Right lobe of liver (tissue), 4 donors: Measurements from ENCODE around the gene CLCA2.

Experiments used
- POLR2A ChIP-seq: fragments of 450-650 bp; IDR thresholded peaks from one replicate; pipeline ENCODE4 v1.6.1; 2017; ENCODE audit warnings: antibody characterized with exemption, mild to moderate bottlenecking
- TF ChIP-seq, protein P1 (sequence below), 4 donors: fragments of 200-600 bp in 3 of 4; fragments of 450-650 bp in 1 of 4; IDR thresholded peaks; one replicate each; pipeline versions ENCODE4 v1.5.1 to v1.8.0; 2016 to 2022; ENCODE audit warnings: antibody characterized with exemption in 4 of 4, mild to moderate bottlenecking in 2 of 4
- donor health status: DM: no; HTN: no; CAD: no.
- donor health status: DM: no; HTN: no; CAD: no.
- donor health status: DM: no; HTN: yes; CAD: no.

DNA sequence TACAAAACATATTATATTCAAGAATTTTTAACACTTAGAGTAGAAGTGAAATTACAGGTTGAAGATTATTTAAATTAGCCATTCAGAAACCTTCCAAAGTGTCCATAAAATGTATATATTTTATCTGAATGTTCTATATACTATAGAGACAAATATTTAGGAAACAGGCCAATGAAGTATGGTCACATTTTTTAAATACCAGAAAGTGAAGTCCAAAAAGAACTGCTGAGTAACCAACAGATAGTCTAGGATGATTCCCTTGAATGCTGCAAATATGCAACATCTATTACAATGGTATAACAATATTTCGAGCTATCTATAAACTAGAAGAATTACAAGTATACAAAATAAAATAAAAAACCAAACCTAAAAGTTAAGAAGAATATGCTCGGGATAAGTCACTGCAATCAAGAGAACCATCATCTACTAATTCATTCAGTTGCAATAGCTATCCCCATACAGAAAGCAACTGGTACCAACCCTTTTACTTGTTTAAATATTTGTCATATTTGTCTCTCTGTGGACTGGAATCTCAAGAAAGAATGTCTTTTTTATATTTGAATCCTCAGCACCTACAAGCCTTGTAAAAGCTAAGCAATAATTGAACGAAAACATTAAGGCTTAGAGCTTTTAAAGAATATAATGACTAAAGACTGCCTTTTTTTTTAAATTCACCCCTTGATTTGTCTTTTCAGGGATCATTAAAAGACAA lies 35.9 kb upstream of the CLCA2 start:
- TF ChIP-seq, protein P1, sequence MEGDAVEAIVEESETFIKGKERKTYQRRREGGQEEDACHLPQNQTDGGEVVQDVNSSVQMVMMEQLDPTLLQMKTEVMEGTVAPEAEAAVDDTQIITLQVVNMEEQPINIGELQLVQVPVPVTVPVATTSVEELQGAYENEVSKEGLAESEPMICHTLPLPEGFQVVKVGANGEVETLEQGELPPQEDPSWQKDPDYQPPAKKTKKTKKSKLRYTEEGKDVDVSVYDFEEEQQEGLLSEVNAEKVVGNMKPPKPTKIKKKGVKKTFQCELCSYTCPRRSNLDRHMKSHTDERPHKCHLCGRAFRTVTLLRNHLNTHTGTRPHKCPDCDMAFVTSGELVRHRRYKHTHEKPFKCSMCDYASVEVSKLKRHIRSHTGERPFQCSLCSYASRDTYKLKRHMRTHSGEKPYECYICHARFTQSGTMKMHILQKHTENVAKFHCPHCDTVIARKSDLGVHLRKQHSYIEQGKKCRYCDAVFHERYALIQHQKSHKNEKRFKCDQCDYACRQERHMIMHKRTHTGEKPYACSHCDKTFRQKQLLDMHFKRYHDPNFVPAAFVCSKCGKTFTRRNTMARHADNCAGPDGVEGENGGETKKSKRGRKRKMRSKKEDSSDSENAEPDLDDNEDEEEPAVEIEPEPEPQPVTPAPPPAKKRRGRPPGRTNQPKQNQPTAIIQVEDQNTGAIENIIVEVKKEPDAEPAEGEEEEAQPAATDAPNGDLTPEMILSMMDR (IDR thresholded peaks at IDR 0.05) = no peak
- TF ChIP-seq POLR2A = no peak
